Epithelial cell of umbilical artery (primary cell): Measurements from ENCODE around the gene GFRA3. TPM values are rescaled to one million over a fixed set of nuclear protein-coding genes. Genes with fewer than 3 reads are reported as not detected.

Experiments
- total RNA-seq: library from RNA; depleted of rRNA; stranded (reverse); fragments of >200 nt; gene quantifications from 2 replicates; pipeline ENCODE4 v1.2.3, GENCODE V29; 2014

Gene GFRA3, protein sequence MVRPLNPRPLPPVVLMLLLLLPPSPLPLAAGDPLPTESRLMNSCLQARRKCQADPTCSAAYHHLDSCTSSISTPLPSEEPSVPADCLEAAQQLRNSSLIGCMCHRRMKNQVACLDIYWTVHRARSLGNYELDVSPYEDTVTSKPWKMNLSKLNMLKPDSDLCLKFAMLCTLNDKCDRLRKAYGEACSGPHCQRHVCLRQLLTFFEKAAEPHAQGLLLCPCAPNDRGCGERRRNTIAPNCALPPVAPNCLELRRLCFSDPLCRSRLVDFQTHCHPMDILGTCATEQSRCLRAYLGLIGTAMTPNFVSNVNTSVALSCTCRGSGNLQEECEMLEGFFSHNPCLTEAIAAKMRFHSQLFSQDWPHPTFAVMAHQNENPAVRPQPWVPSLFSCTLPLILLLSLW
- not detected in 2 replicates for total RNA-seq

GRCh38 chr5:138274189-138274853 lies at the start of gene GFRA3:
Gene GFRA3 (minus strand): TSS chr5:138274621. CDS start chr5:138274424, 197 bp downstream.

DNA sequence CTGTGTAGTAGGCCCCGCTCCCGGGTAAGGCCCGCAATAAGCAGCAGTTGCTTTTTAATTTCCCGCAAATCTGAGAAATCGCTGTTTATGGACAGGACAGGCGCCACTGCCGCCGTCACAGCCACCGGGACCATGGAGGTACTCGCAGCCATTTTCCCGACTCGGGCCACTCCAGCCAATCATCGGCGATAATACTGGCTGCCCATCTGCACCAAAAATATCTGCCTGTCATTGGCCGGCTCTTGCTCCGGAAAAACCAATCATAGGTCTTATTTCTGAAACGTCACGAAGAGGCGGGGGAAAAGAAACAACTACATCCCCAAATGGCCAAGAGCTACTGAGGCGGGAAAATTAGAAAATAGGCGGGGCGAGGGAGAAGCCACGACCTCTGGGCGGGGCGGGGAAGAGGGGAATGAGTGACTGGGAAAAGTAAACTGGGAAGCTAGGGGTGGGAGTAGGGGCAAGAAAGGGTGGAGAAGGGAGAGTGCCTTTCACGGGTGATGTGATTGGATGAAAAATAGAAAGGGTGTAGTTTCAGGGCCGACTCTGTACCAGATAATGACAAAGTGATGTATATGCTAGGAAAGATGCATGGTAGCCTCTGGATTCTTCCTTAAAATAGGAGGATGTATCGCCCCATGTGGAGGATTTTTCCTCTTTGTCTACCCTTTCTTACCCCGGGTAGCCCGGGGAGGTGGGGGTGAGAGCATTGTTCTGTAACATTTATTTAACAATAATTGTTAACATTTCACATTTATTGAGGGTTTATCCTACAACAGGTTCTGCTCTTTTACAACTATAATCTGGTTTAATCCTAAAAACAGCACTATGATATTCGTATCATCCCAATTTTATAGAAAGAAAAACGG lies 61.0 kb downstream of the GFRA3 start, which contains the start of gene CDC23:
Gene CDC23 (minus strand): TSS at position 163 of the 869 bp plus-strand sequence. CDS start 11 bp downstream, at position 152.

Other genes with a start within 250 kb of the GFRA3 start
- 12.7 and 20.4 TPM in 2 replicates for gene FAM13B, start 241.5 kb downstream of the GFRA3 start, total RNA-seq
- gene WNT8A, start 190.6 kb downstream of the GFRA3 start, total RNA-seq = not detected in 2 replicates
- 0.65 and 1.1 TPM in 2 replicates for gene NME5, start 135.2 kb downstream of the GFRA3 start, total RNA-seq
- gene BRD8, start 96.0 kb downstream of the GFRA3 start, total RNA-seq = 19.2 and 43.6 TPM in 2 replicates
- gene KIF20A, start 95.5 kb downstream of the GFRA3 start, total RNA-seq = 52.6 and 77.2 TPM in 2 replicates
- 31.5 and 40.1 TPM in 2 replicates for gene CDC23, start 61.3 kb downstream of the GFRA3 start, total RNA-seq
- 9.0 and 9.4 TPM in 2 replicates for gene CDC25C, start 57.2 kb upstream of the GFRA3 start, total RNA-seq
- gene FAM53C, start 63.6 kb upstream of the GFRA3 start, total RNA-seq = 28.6 and 31.5 TPM in 2 replicates
- gene KDM3B, start 78.1 kb upstream of the GFRA3 start, total RNA-seq = 37.4 and 43.6 TPM in 2 replicates
- 1.4 and 3.2 TPM in 2 replicates for gene REEP2, start 164.4 kb upstream of the GFRA3 start, total RNA-seq
- 0.97 and 1.4 TPM in 2 replicates for gene EGR1, start 190.9 kb upstream of the GFRA3 start, total RNA-seq